HG02623 (cell line): ENCODE data around the gene GUCY2D.
"Not testable (repeated sequence)": the region's sequence is repeated elsewhere in the genome, so short reads cannot be mapped to it uniquely, and the experiment has no call there.

Experiments
- ATAC-seq: cut with Tn5 transposase; IDR thresholded peaks from one replicate; pipeline ENCODE4 v1.9.1; 2021; ENCODE audit warnings: moderate library complexity; ENCODE audit not compliant: unreplicated experiment

Gene GUCY2D

DNA sequence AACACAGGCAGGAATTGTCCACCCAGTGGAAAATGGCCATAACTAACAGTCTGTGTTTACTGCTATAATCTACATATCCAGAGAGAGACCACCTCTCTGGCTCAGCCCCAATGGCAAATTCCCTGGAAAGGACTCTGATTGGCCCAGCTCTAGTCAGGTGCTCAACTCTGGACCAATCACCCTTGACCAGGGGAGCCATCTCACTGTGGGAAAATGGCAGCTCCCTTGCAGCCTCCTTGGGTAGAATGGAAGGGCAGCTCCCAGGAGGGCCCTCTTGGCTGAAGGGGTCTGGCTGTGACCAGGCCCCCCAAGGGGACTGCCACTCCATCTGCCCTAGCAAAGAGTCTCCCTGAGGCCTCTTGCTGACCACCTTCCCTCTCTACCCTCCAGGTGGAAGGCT, 39.6 kb downstream of the GUCY2D start:
- ATAC-seq, result no peak

- ATAC-seq, result no peak
Observed at GRCh38 chr17:8044819-8045810, 42.7 kb downstream of the GUCY2D start.

GRCh38 chr17:8046306-8046928, 44.0 kb downstream of the GUCY2D start:
- ATAC-seq, result no peak

DNA sequence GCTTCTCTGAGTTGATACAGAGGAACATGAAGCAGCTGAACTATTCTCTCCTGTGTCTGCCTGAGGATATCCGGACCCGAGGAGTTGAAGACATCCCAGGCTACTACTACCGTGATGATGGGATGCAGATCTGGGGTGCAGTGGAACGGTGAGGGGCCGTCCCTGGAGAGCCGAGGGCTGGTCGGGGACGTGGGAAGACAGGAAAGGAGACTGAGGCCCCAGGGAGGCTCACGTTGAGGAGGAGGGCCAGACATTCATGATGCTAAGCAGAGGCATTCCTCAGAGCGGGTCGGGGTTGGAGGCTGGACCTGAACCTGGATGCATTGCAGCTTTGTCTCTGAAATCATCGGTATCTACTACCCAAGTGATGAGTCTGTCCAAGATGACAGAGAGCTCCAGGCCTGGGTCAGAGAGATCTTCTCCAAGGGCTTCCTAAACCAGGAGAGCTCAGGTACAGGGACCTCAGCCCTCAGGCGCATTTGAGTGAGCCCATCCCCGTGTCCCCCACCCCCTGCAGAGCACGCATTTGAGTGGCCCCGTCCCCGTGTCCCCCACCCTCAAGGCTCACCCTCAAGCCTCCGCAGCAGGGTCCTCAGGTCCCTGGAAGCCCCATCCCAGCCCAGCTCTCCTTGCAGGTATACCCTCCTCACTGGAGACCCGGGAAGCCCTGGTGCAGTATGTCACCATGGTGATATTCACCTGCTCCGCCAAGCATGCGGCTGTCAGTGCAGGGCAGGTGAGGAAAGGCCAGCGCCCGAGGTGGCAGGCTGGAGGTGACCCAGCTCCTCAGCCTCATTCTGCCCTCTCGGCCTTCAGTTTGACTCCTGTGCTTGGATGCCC, 44.7 kb downstream of the GUCY2D start:
- ATAC-seq, result no peak

DNA sequence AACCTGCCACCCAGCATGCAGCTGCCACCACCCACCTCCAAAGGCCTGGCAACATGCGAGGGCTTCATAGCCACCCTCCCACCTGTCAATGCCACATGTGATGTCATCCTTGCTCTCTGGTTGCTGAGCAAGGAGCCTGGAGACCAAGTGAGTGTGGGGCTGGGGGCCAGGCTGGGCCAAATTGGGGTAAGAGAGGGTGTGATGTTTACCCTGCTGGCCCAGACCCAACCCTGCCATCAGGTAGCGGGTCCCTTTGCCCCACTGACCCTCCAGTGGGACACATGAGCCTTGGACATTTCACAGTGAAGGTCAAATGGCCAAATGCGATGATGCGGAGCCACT, 45.3 kb downstream of the GUCY2D start:
- ATAC-seq, result no peak

- no peak for ATAC-seq
Observed at GRCh38 chr17:8048236-8048635, 45.8 kb downstream of the GUCY2D start.

- no peak for ATAC-seq
Observed at GRCh38 chr17:8048736-8049135, 46.3 kb downstream of the GUCY2D start.

GRCh38 chr17:8051831-8052230, 49.4 kb downstream of the GUCY2D start:
- ATAC-seq, result no peak

DNA sequence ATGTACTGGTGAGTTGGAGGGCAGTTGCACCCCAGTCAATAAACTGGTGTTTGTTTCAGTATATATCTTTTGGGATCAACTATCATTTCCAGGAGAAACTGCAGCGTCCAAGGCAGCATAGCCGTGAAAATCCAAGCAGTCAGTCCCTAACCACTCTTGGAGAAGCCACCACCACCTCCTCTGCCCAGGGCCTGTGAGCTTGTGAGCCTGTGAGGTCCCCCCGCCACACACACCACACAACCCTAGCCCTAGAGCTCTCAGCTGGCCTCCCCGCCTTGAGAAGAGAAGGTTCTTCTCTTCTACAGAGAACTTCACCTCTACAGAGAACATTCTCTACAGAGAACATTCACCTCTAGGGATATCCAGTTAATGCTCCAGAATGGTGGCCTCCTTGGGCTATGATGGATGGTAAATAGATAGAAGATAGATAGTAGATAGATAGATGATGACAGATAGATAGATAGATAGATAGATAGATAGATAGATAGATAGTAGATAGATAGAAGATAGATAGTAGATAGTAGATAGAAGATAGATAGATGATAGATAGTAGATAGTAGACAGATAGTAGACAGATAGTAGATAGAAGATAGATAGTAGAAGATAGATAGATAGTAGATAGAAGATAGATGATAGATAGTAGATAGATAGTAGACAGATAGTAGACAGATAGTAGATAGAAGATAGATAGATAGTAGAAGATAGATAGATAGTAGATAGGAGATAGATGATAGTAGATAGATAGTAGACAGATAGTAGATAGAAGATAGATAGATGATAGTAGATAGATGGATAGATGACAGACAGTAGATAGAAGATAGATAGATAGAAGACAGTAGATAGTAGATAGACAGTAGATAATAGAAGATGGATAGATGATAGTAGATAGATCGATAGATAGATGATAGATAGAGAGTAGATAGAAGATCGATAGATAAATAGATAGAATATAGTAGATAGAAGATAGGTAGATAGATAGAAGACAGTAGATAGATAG, 50.1 kb downstream of the GUCY2D start:
- ATAC-seq, result no peak

- no peak for ATAC-seq
Observed at GRCh38 chr17:8053600-8053999, 51.2 kb downstream of the GUCY2D start.

GRCh38 chr17:8055851-8056231, 53.4 kb downstream of the GUCY2D start:
- no peak for ATAC-seq

DNA sequence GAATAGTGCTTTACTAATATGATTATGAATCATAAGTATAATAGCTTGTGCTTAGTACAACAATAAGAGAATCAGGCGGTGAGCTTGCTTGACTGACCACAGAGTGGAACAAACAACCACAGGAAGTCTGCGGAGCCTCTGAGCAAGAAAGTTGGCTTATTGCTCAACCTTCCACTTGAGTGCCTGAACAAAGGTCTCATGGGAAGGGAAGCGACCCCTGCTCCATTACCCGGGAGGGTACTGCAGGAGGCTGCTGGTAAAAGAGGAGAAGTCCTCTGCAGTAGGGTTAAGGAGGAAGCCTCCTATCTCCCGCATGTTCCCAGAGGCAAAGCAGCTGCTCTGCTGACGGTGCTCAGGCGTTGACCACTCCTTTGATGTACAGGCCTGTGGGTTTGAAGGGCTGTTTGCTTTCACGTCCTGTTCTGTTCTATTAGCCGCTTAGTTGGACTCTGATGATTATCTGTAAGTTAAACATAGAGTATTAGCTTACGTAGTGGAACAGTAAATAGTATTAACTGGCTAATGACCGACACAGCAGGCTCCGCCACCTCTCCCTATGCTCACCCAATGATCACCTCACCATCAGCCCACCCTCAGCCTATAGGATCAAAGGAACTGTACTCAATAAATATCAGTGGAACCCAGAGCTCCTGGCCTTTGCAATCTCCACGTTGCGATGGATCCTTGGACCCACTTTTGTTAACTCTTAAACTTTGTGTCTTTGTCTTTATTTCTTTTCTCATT, 54.0 kb downstream of the GUCY2D start:
- no peak for ATAC-seq

GRCh38 chr17:8056976-8057625, 54.7 kb downstream of the GUCY2D start:
- no peak for ATAC-seq

- ATAC-seq, result no peak
Observed at GRCh38 chr17:8057691-8058114, 55.3 kb downstream of the GUCY2D start.

DNA sequence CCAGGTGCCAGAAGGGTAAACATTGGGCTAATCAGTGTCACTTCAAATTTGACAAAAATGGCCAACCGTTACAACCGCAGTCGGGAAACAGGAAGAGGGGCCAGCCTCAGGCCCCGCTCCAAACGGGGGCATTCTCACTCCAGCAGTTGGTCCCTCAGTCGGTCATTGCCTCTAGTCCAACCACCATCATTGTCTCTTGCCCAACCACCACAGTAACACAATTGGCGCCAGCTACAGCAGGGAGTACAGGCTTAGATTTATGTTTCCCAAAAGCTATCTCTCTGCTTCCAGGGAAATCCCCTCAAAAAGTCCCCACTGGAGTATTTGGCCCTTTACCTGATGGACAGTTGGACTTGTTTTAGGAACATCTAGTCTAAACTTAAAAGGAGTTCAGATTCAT, 56.7 kb downstream of the GUCY2D start:
- ATAC-seq, result no peak

DNA sequence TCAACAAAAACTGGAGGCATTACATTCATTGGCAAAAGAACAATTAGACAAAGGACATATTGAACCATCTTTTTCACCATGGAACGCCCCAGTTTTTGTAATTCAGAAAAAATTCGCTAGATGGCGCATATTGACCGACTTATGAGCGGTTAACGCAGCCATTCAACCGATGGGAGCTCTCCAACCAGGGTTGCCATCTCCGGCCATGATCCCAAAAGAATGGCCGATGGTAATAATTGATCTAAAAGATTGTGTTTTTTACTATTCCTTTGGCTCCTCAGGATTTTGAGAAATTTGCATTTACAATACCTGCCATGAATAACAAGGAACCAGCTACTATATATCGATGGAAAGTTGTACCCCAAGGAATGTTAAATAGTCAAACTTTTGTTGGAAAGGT, 57.9 kb downstream of the GUCY2D start:
- no peak for ATAC-seq

GRCh38 chr17:8061851-8062250, 59.4 kb downstream of the GUCY2D start:
- ATAC-seq, result not testable (repeated sequence)

DNA sequence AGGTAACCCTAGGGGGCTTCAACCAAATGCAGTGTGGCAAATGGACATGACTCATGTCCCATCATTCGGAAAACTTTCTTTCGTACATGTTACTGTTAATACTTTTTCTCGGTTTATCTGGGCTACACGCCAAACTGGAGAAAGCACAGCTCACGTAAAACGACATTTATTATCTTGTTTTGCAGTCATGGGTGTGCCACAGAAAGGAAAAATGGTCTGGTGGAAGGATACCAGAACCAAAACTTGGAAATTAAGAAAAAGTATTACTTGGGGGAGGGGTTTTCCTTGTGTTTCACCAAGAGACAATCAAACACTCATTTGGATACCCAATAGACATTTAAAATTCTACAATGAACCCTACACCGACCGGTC, 60.0 kb downstream of the GUCY2D start:
- no peak for ATAC-seq

DNA sequence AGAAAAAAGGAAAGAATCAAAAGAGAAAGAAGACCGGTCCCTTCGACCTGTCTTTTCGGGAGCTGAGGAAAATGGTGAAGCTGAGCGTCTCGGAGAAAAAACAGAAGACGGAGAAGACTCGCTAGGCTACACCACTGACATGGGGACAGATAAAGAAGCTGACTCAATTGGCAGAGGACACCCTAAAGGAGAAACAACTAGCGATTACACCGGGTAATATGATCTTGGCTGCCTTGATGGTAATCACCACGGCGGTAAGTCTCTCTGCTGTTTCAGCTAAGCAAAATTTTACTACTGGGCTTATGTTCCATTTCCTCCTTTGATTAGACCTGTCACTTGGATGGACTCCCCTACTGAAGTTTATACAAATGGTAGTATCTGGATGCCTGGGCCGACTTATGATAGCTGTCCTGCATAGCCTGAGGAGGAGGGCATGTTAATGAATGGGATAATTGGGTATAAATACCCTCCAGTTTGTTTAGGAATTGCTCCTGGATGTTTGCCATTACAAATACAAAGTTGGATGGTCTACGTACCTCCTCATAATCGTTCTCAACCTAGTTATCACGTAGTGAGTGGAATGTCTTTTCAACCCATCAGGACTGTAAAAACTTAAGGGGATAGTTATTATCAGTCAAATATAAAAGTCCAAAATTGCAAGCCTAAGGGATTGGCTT, 60.5 kb downstream of the GUCY2D start:
- no peak for ATAC-seq
